K562 (cell line): Measurements from ENCODE around the gene SMIM7. TPM values are rescaled to one million over a fixed set of nuclear protein-coding genes. Genes with fewer than 3 reads are reported as not detected.

Source experiments
- ATAC-seq: fragments of 200-7000 bp; cut with Tn5 transposase; 3 replicates; pipeline ENCODE4 v1.9.1; 2020; ENCODE audit warnings: moderate library complexity
- BruUV-seq: library from RNA; stranded (reverse); fragments of 400-500 nt; replicated peaks from 2 replicates; lab custom pipeline; 2021; lab: Mats Ljungman, UMichigan
- CTCF ChIA-PET: fragments of 300-600 bp; formaldehyde crosslinking; extraction: SDS; loops from one replicate; lab custom pipeline; 2021; ENCODE audit warnings: low intra/inter-chr PET ratio; lab: Yijun Ruan, JAX
- POLR2A ChIA-PET: fragments of 300-600, 350-650 bp; sonication (Branson Sonifier 250); formaldehyde crosslinking; extraction: SDS; loops from one replicate; lab custom pipeline; 2021; ENCODE audit warnings: antibody characterized with exemption, inconsistent platforms; lab: Yijun Ruan, JAX
- DNase-seq, 4 experiments: peaks; one replicate each; pipeline versions ENCODE4 v3.0.0 to v3.0.0-alpha.2; 2011 to 2018; ENCODE audit warnings: low spot score in 3 of 4, mixed read lengths in 3 of 4; ENCODE audit errors: extremely low read depth in 1 of 4
- FAIRE-seq: peaks from 2 replicates; lab custom pipeline; 2011; peaks lifted over from hg19 to GRCh38; lab: Jason Lieb, UNC
- H2AFZ ChIP-seq: 2 replicates; pipeline ENCODE4 v1.6.0; 2011; ENCODE audit warnings: low read depth, low read length, control low read depth, inconsistent platforms
- H3K27ac ChIP-seq: fragments of 200-600 bp; 3 replicates; pipeline ENCODE4 v1.8.0; 2011; ENCODE audit warnings: low read depth, mild to moderate bottlenecking, control low read depth, inconsistent platforms, low read length, moderate library complexity, mixed read lengths; ENCODE audit errors: extremely low read depth
- H3K27me3 ChIP-seq, 2 experiments: fragments of 300-600 bp in 1 of 2; 2 replicates in 1 of 2; 3 replicates in 1 of 2; pipeline versions ENCODE4 v1.6.0 to v1.8.0; 2011; ENCODE audit warnings: inconsistent platforms in 2 of 2, low read length in 2 of 2, mild to moderate bottlenecking in 1 of 2, mixed read lengths in 1 of 2, moderate library complexity in 1 of 2; ENCODE audit not compliant: control insufficient read depth in 2 of 2, insufficient read depth in 2 of 2
- H3K36me3 ChIP-seq: fragments of 300-600 bp; 3 replicates; pipeline ENCODE4 v1.8.0; 2011; ENCODE audit warnings: mild to moderate bottlenecking, low read length, inconsistent platforms; ENCODE audit not compliant: control insufficient read depth, insufficient read depth
- H3K4me1 ChIP-seq, 2 experiments: fragments of 200-600 bp in 1 of 2; replicated peaks in 1 of 2; 2 replicates in 1 of 2; 3 replicates in 1 of 2; pipeline versions ENCODE4 v1.5.1 to v1.8.0; 2011; ENCODE audit warnings: inconsistent platforms in 2 of 2, low read length in 2 of 2, mild to moderate bottlenecking in 1 of 2, mixed read lengths in 1 of 2, moderate library complexity in 1 of 2; ENCODE audit not compliant: control insufficient read depth in 2 of 2, insufficient read depth in 2 of 2
- H3K4me2 ChIP-seq: 2 replicates; pipeline ENCODE4 v1.6.1; 2011; ENCODE audit warnings: low read length, control low read depth, inconsistent platforms, mixed read lengths; ENCODE audit not compliant: insufficient read depth
- H3K4me3 ChIP-seq: fragments of 200-600 bp; sonication (generic), shearing (Covaris generic); 2 replicates; pipeline ENCODE4 v1.5.1; 2016; ENCODE audit warnings: control low read depth, inconsistent platforms
- H3K79me2 ChIP-seq: fragments of 200-600 bp; 3 replicates; pipeline ENCODE4 v1.8.0; 2011; ENCODE audit warnings: low read length, inconsistent platforms; ENCODE audit not compliant: control insufficient read depth, insufficient read depth
- H3K9ac ChIP-seq, 2 experiments: 2 replicates each; pipeline versions ENCODE4 v1.6.0 to v1.6.1; 2011; ENCODE audit warnings: low read depth in 2 of 2, low read length in 2 of 2, control low read depth in 1 of 2, inconsistent platforms in 1 of 2, mild to moderate bottlenecking in 1 of 2, mixed read lengths in 1 of 2; ENCODE audit not compliant: insufficient read depth in 1 of 2
- H3K9me1 ChIP-seq: one replicate; pipeline ENCODE4 v1.6.0; 2011; ENCODE audit warnings: inconsistent platforms, mild to moderate bottlenecking, low read length, moderate library complexity; ENCODE audit not compliant: control insufficient read depth, insufficient read depth
- H3K9me3 ChIP-seq: replicated peaks from 2 replicates; pipeline ENCODE4 v1.5.1; 2011; ENCODE audit warnings: low read depth, low read length, inconsistent platforms; ENCODE audit not compliant: control insufficient read depth, insufficient read depth
- H4K20me1 ChIP-seq: replicated peaks from 2 replicates; pipeline ENCODE4 v1.6.1; 2011; ENCODE audit warnings: low read length, inconsistent platforms, mixed read lengths; ENCODE audit not compliant: control insufficient read depth, insufficient read depth
- CBX1 ChIP-seq: sonication (generic); IDR thresholded peaks from 2 replicates; pipeline ENCODE4 v1.6.1; 2016; ENCODE audit warnings: antibody characterized with exemption, low read depth, mild to moderate bottlenecking
- CREB3 ChIP-seq: fragments of 450-650 bp; conservative IDR thresholded peaks from 2 replicates; pipeline ENCODE4 v1.6.1; 2016; ENCODE audit warnings: missing genetic modification characterization, low read depth, mild to moderate bottlenecking, missing compliant biosample characterization, moderate library complexity
- ETV1 ChIP-seq: fragments of 450-650 bp; conservative IDR thresholded peaks from 2 replicates; pipeline ENCODE4 v1.6.1; 2016; ENCODE audit warnings: missing genetic modification characterization, control low read depth, low read depth, missing compliant biosample characterization
- FOXJ2 ChIP-seq: fragments of 200-800 bp; sonication (Bioruptor generic); IDR thresholded peaks from 2 replicates; pipeline ENCODE4 v1.6.1; 2016; ENCODE audit warnings: missing genetic modification characterization, missing compliant biosample characterization
- GTF2E2 ChIP-seq: fragments of 200-800 bp; sonication (Bioruptor generic); IDR thresholded peaks from 2 replicates; pipeline ENCODE4 v1.6.1; 2016; ENCODE audit warnings: missing genetic modification characterization, missing compliant biosample characterization
- HNRNPH1 ChIP-seq: fragments of 200-400 bp; formaldehyde crosslinking; optimal IDR thresholded peaks from 2 replicates; pipeline ENCODE3; 2017; ENCODE audit warnings: low read depth, mild to moderate bottlenecking, low read length, moderate library complexity
- IRF2 ChIP-seq: sonication (generic); formaldehyde crosslinking; IDR thresholded peaks from 2 replicates; pipeline ENCODE4 v1.8.1; 2022; ENCODE audit warnings: mild to moderate bottlenecking, missing genetic modification reagents
- JUN ChIP-seq, 2 experiments: sonication (generic) in 1 of 2; formaldehyde crosslinking in 1 of 2; IDR thresholded peaks; 2 replicates each; pipeline versions ENCODE4 v1.6.1 to v1.8.0; 2012 to 2022; ENCODE audit warnings: borderline replicate concordance in 2 of 2, mild to moderate bottlenecking in 2 of 2, improper control_type of control experiment in 1 of 2, low read depth in 1 of 2, low read length in 1 of 2, missing genetic modification reagents in 1 of 2
- NONO ChIP-seq, 2 experiments: fragments of 200-400 bp in 1 of 2; fragments of 450-650 bp in 1 of 2; formaldehyde crosslinking in 1 of 2; IDR thresholded peaks; 2 replicates each; pipeline ENCODE4 v1.6.1; 2017; ENCODE audit warnings: low read depth in 2 of 2, mild to moderate bottlenecking in 2 of 2, moderate library complexity in 2 of 2, low read length in 1 of 2
- NR2C1 ChIP-seq, 2 experiments: fragments of 450-650 bp; IDR thresholded peaks; 2 replicates each; pipeline ENCODE4 v1.6.1; 2017; ENCODE audit warnings: mild to moderate bottlenecking in 2 of 2, antibody characterized with exemption in 1 of 2, inconsistent platforms in 1 of 2, missing compliant biosample characterization in 1 of 2, missing genetic modification characterization in 1 of 2
- POLR2B ChIP-seq: fragments of 450-650 bp; IDR thresholded peaks from 2 replicates; pipeline ENCODE4 v1.6.1; 2018; ENCODE audit warnings: low read depth; ENCODE audit not compliant: partially characterized antibody
- SIRT6 ChIP-seq: IDR thresholded peaks from one replicate; pipeline ENCODE4 v1.6.1; 2012; ENCODE audit warnings: low read depth, mild to moderate bottlenecking, control low read depth, inconsistent platforms, low read length, moderate library complexity
- SOX6 ChIP-seq: fragments of 450-650 bp; IDR thresholded peaks from 2 replicates; pipeline ENCODE4 v1.6.1; 2014; ENCODE audit warnings: mild to moderate bottlenecking
- SREBF1 ChIP-seq: fragments of 150-350 bp; IDR thresholded peaks from 2 replicates; pipeline ENCODE4 v1.6.1; 2014; ENCODE audit warnings: antibody characterized with exemption, low read depth, low read length, borderline replicate concordance
- XRCC4 ChIP-seq: IDR thresholded peaks from one replicate; pipeline ENCODE4 v1.6.1; 2011; ENCODE audit not compliant: insufficient read depth, insufficient read length; ENCODE audit errors: extremely low read depth
- ZNF77 ChIP-seq: fragments of 250-450 bp; sonication (Bioruptor Pico); IDR thresholded peaks from 2 replicates; pipeline ENCODE4 v1.5.0; 2020
- WGBS: fragments of 100-300 bp; shearing (Covaris generic); methylation state at CpG from one replicate; pipeline ENCODE4 v1.1.6; 2016; ENCODE audit warnings: low coverage, mixed read lengths; ENCODE audit not compliant: insufficient coverage; ENCODE audit errors: missing lambda C conversion rate; 5-methylcytosine and 5-hydroxymethylcytosine counted together
- in situ Hi-C: fragments of 300-500 bp; cut with MboI; formaldehyde crosslinking; loops from 4 replicates; pipeline ENCODE4 v1.15.0; 2018; ENCODE audit warnings: inconsistent platforms, mixed read lengths
- intact Hi-C: fragments of 100-400 bp; cut with micrococcal nuclease; formaldehyde crosslinking; loops from 2 replicates; pipeline ENCODE4 v1.14.2; 2022
- polyA plus RNA-seq, 8 experiments: library from polyadenylated mRNA; depleted of rRNA in 4 of 8; stranded (reverse) in 5 of 8; unstranded in 3 of 8; fragments of >200 nt; fragmentation: Nextera tagmentation in 2 of 8; fragmentation: Illumina TruSeq in 1 of 8; extraction: Ambion mirVana in 2 of 8; extraction: Trizol in 1 of 8; gene quantifications; 2 replicates each; pipeline versions ENCODE4 v1.2.1 to v1.2.3, GENCODE V29; 2011 to 2014; ENCODE audit warnings: inconsistent platforms in 1 of 8, missing spikeins in 1 of 8
- total RNA-seq, 7 experiments: library from RNA; depleted of rRNA in 6 of 7; stranded (reverse); fragments of >200 nt in 6 of 7; fragmentation: Illumina TruSeq in 2 of 7; extraction: Trizol in 2 of 7; gene quantifications; 2 replicates each; pipeline versions ENCODE4 v1.2.1 to v1.2.3, GENCODE V29; 2011 to 2021; ENCODE audit warnings: low replicate concordance in 1 of 7
- TF ChIP-seq, protein P1 (sequence below): fragments of 450-650 bp; formaldehyde crosslinking; IDR thresholded peaks from 2 replicates; pipeline ENCODE4 v1.4.0; 2022; ENCODE audit warnings: missing genetic modification characterization

The SMIM7 gene
- total and polyA plus RNA-seq, 9 of the 15 experiments (the other 6 are each of a cell fraction or from before 2014, with no cell fraction given) = 55.3 to 265 (median 107) TPM

DNA sequence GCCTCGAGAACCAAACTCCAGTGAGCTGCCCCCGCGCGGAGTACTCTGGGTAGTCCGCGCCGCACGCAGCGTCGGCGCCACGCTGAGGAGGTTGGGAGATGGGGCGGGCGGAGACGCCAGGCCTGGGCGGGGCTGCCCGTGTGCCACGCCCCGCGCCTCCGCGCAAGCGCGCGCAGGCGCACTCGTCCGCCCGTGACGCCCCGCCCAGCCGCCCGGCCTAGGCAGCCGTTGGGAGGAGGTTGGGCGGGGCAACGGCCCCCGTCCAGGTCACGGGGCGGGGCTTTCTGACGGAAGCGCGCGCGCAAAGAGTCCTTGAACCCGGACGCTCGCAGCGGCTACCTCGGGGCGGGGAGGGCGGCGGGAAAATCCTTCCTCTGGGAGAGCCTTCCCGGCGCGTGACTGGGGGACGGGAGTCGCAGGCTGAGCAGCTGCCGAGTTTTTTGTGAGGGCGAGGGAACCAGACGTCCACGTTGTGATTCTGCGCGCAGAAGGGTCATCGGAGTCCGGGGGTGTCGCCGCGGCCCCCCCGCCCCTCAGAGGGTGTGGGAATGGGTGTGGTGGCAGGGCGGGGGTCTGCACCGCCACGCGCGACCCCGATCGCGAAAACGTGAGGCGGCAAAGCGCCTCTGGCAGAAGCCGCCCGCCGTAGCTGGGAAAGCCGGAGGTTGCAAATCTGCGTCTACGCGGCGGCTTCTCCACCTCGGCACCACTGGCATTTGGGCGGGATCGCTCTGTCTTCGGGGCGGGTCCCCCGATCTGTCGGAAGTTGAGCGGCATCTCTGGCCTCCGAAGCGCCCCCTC, 31.6 kb downstream of the SMIM7 start, which contains the start of gene MED26 (continued):
- TF ChIP-seq ETV1 (tag) = 0 out of 2 replicates have a peak, but pooled peaks have one; percentile 17
- TF ChIP-seq POLR2B = peak; percentile 79
- TF ChIP-seq CBX1 = peak; percentile 65; the same call in 1 of the 2 replicates
- no peak for TF ChIP-seq SIRT6
- TF ChIP-seq IRF2 (CRISPR knock-in tag) = no peak

GRCh38 chr19:16627928-16628182, 32.1 kb downstream of the SMIM7 start:
- BruUV-seq = no TSS peak
- FAIRE-seq (no peak), DNase-seq (no peak), ATAC-seq (peak; percentile 12)
- Histone ChIP-seq H3K4me2 (peak overlapping the region; percentile 82; the same call in 1 of the 2 replicates), H3K36me3 (peaks cover 63% of the 10 kb centered on the region), H3K79me2 (peaks cover 63% of the 10 kb centered on the region), H3K27me3 (no peaks in the 10 kb centered on the region), H3K9me1 (no peaks in the 10 kb centered on the region), H3K4me1 (peaks cover 13 to 28% of the 10 kb centered on the region in 2 experiments; a peak in 4 of 5 replicates), H3K27ac (peak overlapping the region; percentile 78), H3K4me3 (peak overlapping the region; percentile 99), H4K20me1 (peaks cover 41% of the 10 kb centered on the region), H3K9ac (peak overlapping the region; percentile 93 to 98), H2AFZ (no peak overlapping the region), H3K9me3 (no peaks in the 10 kb centered on the region)
- in situ Hi-C loops (no loop called here), intact Hi-C loops (loop anchor here (2.0 to 10.0 kb wide), 2 partner anchors 39 to 83 kb away; partner anchors contain the start of gene CHERP)
- CTCF ChIA-PET = no interaction called here
- POLR2A ChIA-PET = interaction anchor here (0.5 to 5.0 kb wide), 12 partner anchors 8 to 652 kb away, joined by 3 to 52 read pairs (median 4); partner anchors contain the start of genes CHERP and SLC35E1
- WGBS = 0% methylated on average over 1 of the region's 38 CpGs
- TF ChIP-seq XRCC4 (no peak), SOX6 (no peak), JUN (IDR thresholded peaks at IDR 0.05; ENCODE audit: borderline replicate concordance, low read depth, low read length) (no peak), JUN (CRISPR knock-in tag; IDR thresholded peaks at IDR 0.05; ENCODE audit: borderline replicate concordance) (no peak), CREB3 (tag) (no peak), HNRNPH1 (no peak), FOXJ2 (no peak), ZNF77 (CRISPR knock-in tag) (no peak), NR2C1 (IDR thresholded peaks at IDR 0.05) (no peak), NR2C1 (tag; IDR thresholded peaks at IDR 0.05) (no peak), NONO (IDR thresholded peaks at IDR 0.05; ENCODE audit: low read depth in 2 of 2, low read length in 1 of 2) (peak; percentile 60 to 94; a peak in 3 of 4 replicates), GTF2E2 (tag) (0 out of 2 replicates have a peak, but pooled peaks have one; percentile 79), SREBF1 (no peak)
- TF ChIP-seq, protein P1, sequence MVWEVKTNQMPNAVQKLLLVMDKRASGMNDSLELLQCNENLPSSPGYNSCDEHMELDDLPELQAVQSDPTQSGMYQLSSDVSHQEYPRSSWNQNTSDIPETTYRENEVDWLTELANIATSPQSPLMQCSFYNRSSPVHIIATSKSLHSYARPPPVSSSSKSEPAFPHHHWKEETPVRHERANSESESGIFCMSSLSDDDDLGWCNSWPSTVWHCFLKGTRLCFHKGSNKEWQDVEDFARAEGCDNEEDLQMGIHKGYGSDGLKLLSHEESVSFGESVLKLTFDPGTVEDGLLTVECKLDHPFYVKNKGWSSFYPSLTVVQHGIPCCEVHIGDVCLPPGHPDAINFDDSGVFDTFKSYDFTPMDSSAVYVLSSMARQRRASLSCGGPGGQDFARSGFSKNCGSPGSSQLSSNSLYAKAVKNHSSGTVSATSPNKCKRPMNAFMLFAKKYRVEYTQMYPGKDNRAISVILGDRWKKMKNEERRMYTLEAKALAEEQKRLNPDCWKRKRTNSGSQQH (CRISPR knock-in tag) = no peak
